MCF 10A (cell line): ENCODE results near the gene OTUD7B. TPM values are rescaled to one million over a fixed set of nuclear protein-coding genes. Genes with fewer than 3 reads are reported as not detected.

Experiments
- BruUV-seq: library from RNA; stranded (reverse); fragments of 400-500 nt; replicated peaks from 2 replicates; lab custom pipeline; 2021; lab: Mats Ljungman, UMichigan
- CTCF ChIA-PET: fragments of 300-600 bp; sonication (Branson Sonifier 250); formaldehyde crosslinking; extraction: SDS; loops from one replicate; lab custom pipeline; 2021; ENCODE audit warnings: antibody characterized with exemption, inconsistent platforms; lab: Yijun Ruan, JAX
- POLR2A ChIA-PET: fragments of 300-600, 350-650 bp; sonication (Branson Sonifier 250); formaldehyde crosslinking; extraction: SDS; loops from one replicate; lab custom pipeline; 2020; ENCODE audit warnings: antibody characterized with exemption, inconsistent platforms; lab: Yijun Ruan, JAX
- DNase-seq: peaks from one replicate; pipeline ENCODE4 v3.0.0-alpha.2; 2018; ENCODE audit not compliant: unreplicated experiment
- H3K27ac Mint-ChIP-seq: one replicate; pipeline ENCODE4 v1.8.0; 2022; ENCODE audit warnings: mild to moderate bottlenecking, low read depth, mixed read lengths; ENCODE audit not compliant: unreplicated experiment
- H3K27me3 Mint-ChIP-seq: one replicate; pipeline ENCODE4 v1.8.0; 2022; ENCODE audit warnings: mixed read lengths; ENCODE audit not compliant: insufficient read depth, unreplicated experiment
- H3K36me3 Mint-ChIP-seq: one replicate; pipeline ENCODE4 v1.8.0; 2022; ENCODE audit warnings: mild to moderate bottlenecking, moderate library complexity, mixed read lengths; ENCODE audit not compliant: insufficient read depth, unreplicated experiment
- H3K4me1 Mint-ChIP-seq: one replicate; pipeline ENCODE4 v1.8.0; 2022; ENCODE audit warnings: mixed read lengths; ENCODE audit not compliant: insufficient read depth, unreplicated experiment
- H3K4me3 Mint-ChIP-seq: one replicate; pipeline ENCODE4 v1.8.0; 2022; ENCODE audit warnings: mild to moderate bottlenecking, moderate library complexity, mixed read lengths; ENCODE audit not compliant: unreplicated experiment
- H3K9me3 Mint-ChIP-seq: one replicate; pipeline ENCODE4 v1.8.0; 2022; ENCODE audit warnings: mixed read lengths; ENCODE audit not compliant: unreplicated experiment
- CTCF ChIP-seq: fragments of 200-600 bp; IDR thresholded peaks from one replicate; pipeline ENCODE4 v1.8.0; 2022; ENCODE audit warnings: antibody characterized with exemption, mild to moderate bottlenecking; ENCODE audit not compliant: unreplicated experiment
- intact Hi-C: fragments of 100-400 bp; cut with micrococcal nuclease; formaldehyde crosslinking; loops from 2 replicates; pipeline ENCODE4 v1.14.1; 2022
- total RNA-seq: library from RNA; stranded (reverse); gene quantifications from 2 replicates; pipeline ENCODE4 v1.2.3, GENCODE V29; 2022

The OTUD7B gene
- total RNA-seq, 1 experiment from 2014 or later = 44.3 TPM

GRCh38 chr1:149906570-149907075 lies 103.9 kb downstream of the OTUD7B start:
- no TSS peak for BruUV-seq
- POLR2A ChIA-PET = interaction anchor here (2.2 kb wide), 1 partner anchor 19 kb away, joined by 7 read pairs; a partner anchor contains a TSS
- intact Hi-C loops = no loop called here

GRCh38 chr1:149903836-149904491 lies 106.6 kb downstream of the OTUD7B start:
- Mint-ChIP-seq H3K27me3 (no peaks in the 10 kb centered on the region), H3K27ac (no peak overlapping the region), H3K9me3 (no peaks in the 10 kb centered on the region), H3K4me3 (no peak overlapping the region), H3K36me3 (no peaks in the 10 kb centered on the region), H3K4me1 (peaks cover 13% of the 10 kb centered on the region)
- ChIA-PET POLR2A (interaction anchor here (0.6 to 2.4 kb wide), 2 partner anchors 12 to 16 kb away, joined by 3 to 11 read pairs; a partner anchor contains a TSS), CTCF (interaction anchor here (0.5 to 1.6 kb wide), 2 partner anchors 16 to 23 kb away, joined by 3 to 4 read pairs; a partner anchor contains a TSS)
- BruUV-seq = no TSS peak
- intact Hi-C loops = no loop called here
- no peak for TF ChIP-seq CTCF
- no peak for DNase-seq

More at GRCh38 chr1:149906570-149907075, 103.9 kb downstream of the OTUD7B start:
- DNase-seq = no peak
- TF ChIP-seq CTCF = no peak
- Mint-ChIP-seq H3K4me1 (no peaks in the 10 kb centered on the region), H3K27ac (no peak overlapping the region), H3K36me3 (no peaks in the 10 kb centered on the region), H3K27me3 (no peaks in the 10 kb centered on the region), H3K4me3 (no peak overlapping the region), H3K9me3 (no peaks in the 10 kb centered on the region)
- CTCF ChIA-PET = interaction anchor here (0.6 kb wide), 1 partner anchor 138 kb away, joined by 3 read pairs; no protein-coding TSS in a partner anchor

GRCh38 chr1:149899460-149900284 lies 110.9 kb downstream of the OTUD7B start, which contains the start of gene BOLA1:
BOLA1 (plus strand) TSS chr1:149899568; CDS start chr1:149900060, 492 bp downstream.
- ChIA-PET POLR2A (interaction anchor here (0.6 to 5.9 kb wide), 10 partner anchors 13 to 315 kb away, joined by 3 to 92 read pairs (median 4); partner anchors contain the start of genes MTMR11, OTUD7B and SF3B4), CTCF (interaction anchor here (0.6 to 1.1 kb wide), 2 partner anchors 30 to 68 kb away, joined by 3 to 4 read pairs; no protein-coding TSS in a partner anchor)
- Mint-ChIP-seq H3K9me3 (no peaks in the 10 kb centered on the region), H3K4me3 (peak within 1 kb of the TSS; percentile 80), H3K27ac (peak within 1 kb of the TSS; percentile 12), H3K36me3 (no peaks in the 10 kb centered on the region), H3K27me3 (no peaks in the 10 kb centered on the region), H3K4me1 (peaks cover 16% of the 10 kb centered on the region)
- peak; percentile 97 for DNase-seq
- TF ChIP-seq CTCF = no peak
- intact Hi-C loops = no loop called here
- TSS peak; percentile 58 for BruUV-seq
